Smooth muscle cell (in vitro differentiated cells): ENCODE results near the gene HCFC1. TPM values are rescaled to one million over a fixed set of nuclear protein-coding genes. Genes with fewer than 3 reads are reported as not detected.

Source experiments
- DNase-seq: peaks from one replicate; lab custom pipeline; 2025; ENCODE audit not compliant: unreplicated experiment; lab: John Stamatoyannopoulos, UW
- H2AFZ ChIP-seq: fragments of 200-600 bp; sonication (generic); 2 replicates; pipeline ENCODE4 v1.6.0; 2016; ENCODE audit warnings: antibody characterized with exemption, low read depth, mild to moderate bottlenecking
- H3F3A ChIP-seq: fragments of 200-600 bp; sonication (generic); 2 replicates; pipeline ENCODE4 v1.6.0; 2017; ENCODE audit warnings: antibody characterized with exemption, low read depth
- H3K27ac ChIP-seq: fragments of 200-600 bp; sonication (generic); 2 replicates; pipeline ENCODE4 v1.5.1; 2016; ENCODE audit warnings: low read depth, mild to moderate bottlenecking
- H3K27me3 ChIP-seq: fragments of 200-600 bp; sonication (generic); 2 replicates; pipeline ENCODE4 v1.6.1; 2016; ENCODE audit warnings: low read depth, mild to moderate bottlenecking
- H3K36me3 ChIP-seq: fragments of 200-600 bp; sonication (generic); 2 replicates; pipeline ENCODE4 v1.5.1; 2016; ENCODE audit warnings: low read depth
- H3K4me1 ChIP-seq: fragments of 200-600 bp; sonication (generic); 2 replicates; pipeline ENCODE4 v1.5.1; 2016; ENCODE audit warnings: low read depth
- H3K4me2 ChIP-seq: fragments of 200-600 bp; sonication (generic); 2 replicates; pipeline ENCODE4 v1.6.0; 2016; ENCODE audit warnings: mild to moderate bottlenecking
- H3K4me3 ChIP-seq: fragments of 200-600 bp; sonication (generic); 2 replicates; pipeline ENCODE4 v1.5.1; 2016; ENCODE audit warnings: mild to moderate bottlenecking
- H3K79me2 ChIP-seq: fragments of 200-600 bp; sonication (generic); 2 replicates; pipeline ENCODE4 v1.6.0; 2016; ENCODE audit warnings: low read depth, mild to moderate bottlenecking
- H3K9ac ChIP-seq: fragments of 200-600 bp; sonication (generic); 2 replicates; pipeline ENCODE4 v1.6.0; 2016; ENCODE audit warnings: low read depth
- H3K9me3 ChIP-seq: fragments of 200-600 bp; sonication (generic); replicated peaks from 2 replicates; pipeline ENCODE4 v1.5.1; 2016; ENCODE audit warnings: low read depth
- H4K20me1 ChIP-seq: fragments of 200-600 bp; sonication (generic); 2 replicates; pipeline ENCODE4 v1.6.0; 2016; ENCODE audit warnings: low read depth
- WGBS: methylation state at CpG from one replicate; pipeline ENCODE4 v1.1.7; 2016; ENCODE audit warnings: low lambda C conversion rate; 5-methylcytosine and 5-hydroxymethylcytosine counted together
- polyA plus RNA-seq: library from polyadenylated mRNA; unstranded; fragments of >200 nt; fragmentation: Nextera tagmentation; extraction: Ambion mirVana; gene quantifications from 2 replicates; pipeline ENCODE4 v1.2.1, GENCODE V29; 2016
- total RNA-seq: library from RNA; depleted of rRNA; stranded (reverse); fragments of >200 nt; gene quantifications from 2 replicates; pipeline ENCODE4 v1.2.3, GENCODE V29; 2014
- TF ChIP-seq, protein P1 (sequence below): fragments of 200-600 bp; sonication (generic); IDR thresholded peaks from 2 replicates; pipeline ENCODE4 v1.5.1; 2017; ENCODE audit warnings: borderline replicate concordance, mild to moderate bottlenecking, antibody characterized with exemption; ENCODE audit not compliant: insufficient read depth, poor library complexity, severe bottlenecking

HCFC1 gene
- total and polyA plus RNA-seq, 2 experiments from 2014 or later = 22.8 to 23.3 TPM

DNA sequence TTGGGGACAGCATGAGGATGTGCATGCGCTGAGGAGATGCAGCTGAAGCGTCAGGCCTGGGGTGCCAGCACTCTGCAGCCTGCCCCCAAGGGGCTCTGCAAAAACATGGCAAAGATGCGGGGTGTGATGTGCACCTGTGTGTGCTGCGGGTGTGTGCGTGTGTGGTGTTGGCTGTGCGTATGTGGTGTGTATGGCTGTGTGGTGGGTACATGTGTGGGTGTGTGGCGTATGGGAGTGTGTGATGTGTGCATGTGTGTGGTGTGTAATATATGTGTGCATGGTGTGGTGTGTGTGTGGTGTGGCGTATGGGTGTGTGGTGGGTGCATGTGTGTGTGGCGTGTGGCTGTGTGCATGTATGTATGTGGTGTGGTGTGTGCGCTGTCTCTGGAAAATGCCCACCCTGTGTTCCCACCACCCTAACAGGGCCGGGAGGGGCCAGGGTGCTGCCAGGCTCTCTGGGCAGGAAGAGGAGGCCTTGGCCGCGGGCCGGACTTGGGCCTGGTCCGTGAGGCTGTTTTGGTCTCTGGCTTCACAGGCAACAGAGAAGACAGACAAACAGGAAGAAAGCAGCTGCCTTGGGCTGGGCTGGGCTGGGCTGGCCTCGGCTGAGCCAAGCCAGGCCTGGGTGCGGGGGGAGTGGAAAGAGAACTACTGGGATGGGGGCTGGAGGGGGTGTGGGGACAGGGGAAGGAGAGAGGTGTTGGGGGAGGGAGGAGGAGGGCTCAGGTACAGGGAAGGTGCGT lies 68.2 kb downstream of the HCFC1 start:
- Histone ChIP-seq H3K4me2 (no peak overlapping the region), H3K27ac (no peak overlapping the region), H3K27me3 (no peaks in the 10 kb centered on the region), H3K4me3 (no peak overlapping the region), H3F3A (no peaks in the 10 kb centered on the region), H2AFZ (no peak overlapping the region), H3K79me2 (no peaks in the 10 kb centered on the region), H3K9ac (no peak overlapping the region), H3K4me1 (no peaks in the 10 kb centered on the region), H3K36me3 (no peaks in the 10 kb centered on the region), H3K9me3 (no peaks in the 10 kb centered on the region), H4K20me1 (no peaks in the 10 kb centered on the region)
- 73% methylated on average over 15 of the region's 18 CpGs for WGBS
- no peak for DNase-seq
- TF ChIP-seq, protein P1, sequence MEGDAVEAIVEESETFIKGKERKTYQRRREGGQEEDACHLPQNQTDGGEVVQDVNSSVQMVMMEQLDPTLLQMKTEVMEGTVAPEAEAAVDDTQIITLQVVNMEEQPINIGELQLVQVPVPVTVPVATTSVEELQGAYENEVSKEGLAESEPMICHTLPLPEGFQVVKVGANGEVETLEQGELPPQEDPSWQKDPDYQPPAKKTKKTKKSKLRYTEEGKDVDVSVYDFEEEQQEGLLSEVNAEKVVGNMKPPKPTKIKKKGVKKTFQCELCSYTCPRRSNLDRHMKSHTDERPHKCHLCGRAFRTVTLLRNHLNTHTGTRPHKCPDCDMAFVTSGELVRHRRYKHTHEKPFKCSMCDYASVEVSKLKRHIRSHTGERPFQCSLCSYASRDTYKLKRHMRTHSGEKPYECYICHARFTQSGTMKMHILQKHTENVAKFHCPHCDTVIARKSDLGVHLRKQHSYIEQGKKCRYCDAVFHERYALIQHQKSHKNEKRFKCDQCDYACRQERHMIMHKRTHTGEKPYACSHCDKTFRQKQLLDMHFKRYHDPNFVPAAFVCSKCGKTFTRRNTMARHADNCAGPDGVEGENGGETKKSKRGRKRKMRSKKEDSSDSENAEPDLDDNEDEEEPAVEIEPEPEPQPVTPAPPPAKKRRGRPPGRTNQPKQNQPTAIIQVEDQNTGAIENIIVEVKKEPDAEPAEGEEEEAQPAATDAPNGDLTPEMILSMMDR = no peak

DNA sequence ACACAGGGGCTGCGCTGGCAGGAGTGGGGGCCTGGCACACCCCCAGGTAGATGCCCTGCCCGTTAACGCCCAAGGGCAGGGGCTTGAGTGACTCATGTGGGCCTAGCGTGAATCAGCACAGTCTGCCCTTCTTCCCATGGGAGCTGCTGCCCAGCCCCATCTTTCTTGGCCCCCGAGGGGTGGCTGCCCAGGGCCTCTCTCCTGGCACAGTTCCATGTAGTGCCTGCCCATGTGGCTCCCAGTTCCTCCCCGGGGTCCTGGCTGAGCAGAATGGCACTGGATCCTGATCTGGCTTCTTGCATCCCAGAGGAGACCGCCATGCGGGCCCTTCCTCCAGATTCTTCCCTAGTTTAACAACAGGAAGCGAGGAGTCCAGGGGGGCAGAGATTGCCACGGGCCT lies 69.2 kb downstream of the HCFC1 start:
- TF ChIP-seq, protein P1 = no peak
- H4K20me1 ChIP-seq = no peaks in the 10 kb centered on the region
- no peaks in the 10 kb centered on the region for H3K27me3 ChIP-seq
- no peak overlapping the region for H3K4me2 ChIP-seq
- no peak overlapping the region for H3K27ac ChIP-seq
- 53% methylated on average over 9 of the region's 10 CpGs for WGBS
- no peaks in the 10 kb centered on the region for H3K9me3 ChIP-seq
- H3F3A ChIP-seq = no peaks in the 10 kb centered on the region
- H3K36me3 ChIP-seq = no peaks in the 10 kb centered on the region
- no peak for DNase-seq
- no peak overlapping the region for H3K4me3 ChIP-seq
- H2AFZ ChIP-seq = no peak overlapping the region
- no peaks in the 10 kb centered on the region for H3K79me2 ChIP-seq
- no peaks in the 10 kb centered on the region for H3K4me1 ChIP-seq
- H3K9ac ChIP-seq = no peak overlapping the region

DNA sequence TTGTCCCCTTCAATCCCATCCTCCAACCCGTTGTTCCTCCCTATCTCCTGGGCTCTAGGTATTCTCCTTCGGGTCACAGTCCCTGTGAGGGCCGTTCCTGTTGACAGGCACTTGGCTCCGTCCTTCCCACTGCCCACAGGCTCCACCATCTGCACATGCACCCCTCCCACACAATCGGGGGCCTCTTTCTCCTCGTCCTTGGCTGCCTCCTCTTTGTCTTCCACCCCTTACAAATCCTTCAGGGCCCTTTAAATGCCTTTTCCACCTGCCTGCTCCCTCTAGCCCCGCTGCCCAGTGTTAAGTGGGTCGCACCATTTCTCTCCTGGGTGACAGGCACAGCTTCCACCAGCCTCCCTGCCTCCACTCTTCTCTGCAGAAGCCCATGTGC lies 69.9 kb downstream of the HCFC1 start:
- Histone ChIP-seq H3K4me3 (no peak overlapping the region), H3K36me3 (no peaks in the 10 kb centered on the region), H3K27ac (no peak overlapping the region), H3K9me3 (no peaks in the 10 kb centered on the region), H3K4me1 (no peaks in the 10 kb centered on the region), H3K4me2 (no peak overlapping the region), H3F3A (no peaks in the 10 kb centered on the region), H2AFZ (no peak overlapping the region), H3K9ac (no peak overlapping the region), H3K27me3 (no peaks in the 10 kb centered on the region), H4K20me1 (no peaks in the 10 kb centered on the region), H3K79me2 (no peaks in the 10 kb centered on the region)
- TF ChIP-seq, protein P1 = no peak
- WGBS = 70% methylated on average over 8 of the region's 8 CpGs
- no peak for DNase-seq
